ENCODE results near the gene CDAN1.
"Not testable (repeated sequence)": the region's sequence is repeated elsewhere in the genome, so short reads cannot be mapped to it uniquely, and the experiment has no call there.

Gene CDAN1

GRCh38 chr15:42772144-42772543 is 35.2 kb upstream of the CDAN1 start:
- no peak for TF ChIP-seq CTCF (IDR thresholded peaks at IDR 0.05; ENCODE audit: borderline replicate concordance, insufficient read depth, low read depth, low read length)
- H3K4me3 ChIP-seq (ENCODE audit: low read depth, low read length), result no peak overlapping the region

GRCh38 chr15:42766109-42766508 is 29.2 kb upstream of the CDAN1 start:
- not testable (repeated sequence) for H3K4me3 ChIP-seq (ENCODE audit: low read depth, low read length)

- H3K4me3 ChIP-seq (ENCODE audit: low read depth, low read length), result not testable (repeated sequence)
Observed at GRCh38 chr15:42764154-42764731, 27.3 kb upstream of the CDAN1 start.

- not testable (repeated sequence) for H3K4me3 ChIP-seq (ENCODE audit: low read depth, low read length)
Observed at GRCh38 chr15:42761813-42762212, 24.9 kb upstream of the CDAN1 start.

- no peak for TF ChIP-seq CTCF (IDR thresholded peaks at IDR 0.05; ENCODE audit: borderline replicate concordance, insufficient read depth, low read depth, low read length)
- no peak overlapping the region for H3K4me3 ChIP-seq (ENCODE audit: low read depth, low read length)
Observed at GRCh38 chr15:42760759-42761158, 23.8 kb upstream of the CDAN1 start.

GRCh38 chr15:42759093-42759492 is 22.2 kb upstream of the CDAN1 start:
- H3K4me3 ChIP-seq (ENCODE audit: low read depth, low read length), result no peak overlapping the region
- TF ChIP-seq CTCF (IDR thresholded peaks at IDR 0.05; ENCODE audit: borderline replicate concordance, insufficient read depth, low read depth, low read length), result no peak

- no peak for TF ChIP-seq CTCF (IDR thresholded peaks at IDR 0.05; ENCODE audit: borderline replicate concordance, insufficient read depth, low read depth, low read length)
Observed at GRCh38 chr15:42750306-42750705, 13.4 kb upstream of the CDAN1 start.

GRCh38 chr15:42749266-42749665 is 12.3 kb upstream of the CDAN1 start:
- no peak for TF ChIP-seq CTCF (IDR thresholded peaks at IDR 0.05; ENCODE audit: borderline replicate concordance, insufficient read depth, low read depth, low read length)
- H3K4me3 ChIP-seq (ENCODE audit: low read depth, low read length), result no peak overlapping the region

More at GRCh38 chr15:42750306-42750705, 13.4 kb upstream of the CDAN1 start:
- H3K4me3 ChIP-seq (ENCODE audit: low read depth, low read length), result no peak overlapping the region

GRCh38 chr15:42744195-42744594 is 7.3 kb upstream of the CDAN1 start:
- no peak overlapping the region for H3K4me3 ChIP-seq (ENCODE audit: low read depth, low read length)
- TF ChIP-seq CTCF (IDR thresholded peaks at IDR 0.05; ENCODE audit: borderline replicate concordance, insufficient read depth, low read depth, low read length), result no peak

Data from GM12875 (cell line).